ENCODE results near the gene RASL10A. TPM values are rescaled to one million over a fixed set of nuclear protein-coding genes. Genes with fewer than 3 reads are reported as not detected.

The RASL10A gene
- polyA plus RNA-seq, 2 donors, result 0.48 to 1.0 TPM

GRCh38 chr22:29302402-29302680 is 13.2 kb downstream of the RASL10A start:
- 24 to 46% methylated on average over 2 of the region's 2 CpGs for WGBS, 2 donors
- H3K4me1 ChIP-seq (ENCODE audit: control insufficient read depth in 2 of 2, insufficient read depth in 2 of 2, low read length in 1 of 2), result peaks cover 0 to 4% of the 10 kb centered on the region in 2 donors
- H3K36me3 ChIP-seq (ENCODE audit: control insufficient read depth in 2 of 2, insufficient read depth in 2 of 2, low read length in 1 of 2), result peaks cover 5 to 28% of the 10 kb centered on the region in 2 donors
- no peaks in the 10 kb centered on the region for H3K27me3 ChIP-seq (ENCODE audit: control insufficient read depth in 1 of 2, insufficient read depth in 2 of 2, low read length in 2 of 2)
- peak overlapping the region in 1 of 2 donors; percentile 2 for H3K27ac ChIP-seq (ENCODE audit: low read depth in 2 of 2, low read length in 1 of 2)
- no peaks in the 10 kb centered on the region for H3K9me3 ChIP-seq (ENCODE audit: control insufficient read depth in 2 of 2, insufficient read depth in 1 of 2, low read depth in 1 of 2, low read length in 1 of 2)
- H3K4me3 ChIP-seq (ENCODE audit: low read depth in 1 of 2, low read length in 2 of 2), result no peak overlapping the region

- Histone ChIP-seq H3K9me3 (ENCODE audit: control insufficient read depth in 2 of 2, insufficient read depth in 1 of 2, low read depth in 1 of 2, low read length in 1 of 2) (no peaks in the 10 kb centered on the region), H3K27ac (ENCODE audit: low read depth in 2 of 2, low read length in 1 of 2) (peak overlapping the region in 1 of 2 donors; percentile 2), H3K27me3 (ENCODE audit: control insufficient read depth in 1 of 2, insufficient read depth in 2 of 2, low read length in 2 of 2) (no peaks in the 10 kb centered on the region), H3K36me3 (ENCODE audit: control insufficient read depth in 2 of 2, insufficient read depth in 2 of 2, low read length in 1 of 2) (peaks cover 5 to 33% of the 10 kb centered on the region in 2 donors), H3K4me1 (ENCODE audit: control insufficient read depth in 2 of 2, insufficient read depth in 2 of 2, low read length in 1 of 2) (peaks cover 0 to 4% of the 10 kb centered on the region in 2 donors), H3K4me3 (ENCODE audit: low read depth in 1 of 2, low read length in 2 of 2) (no peak overlapping the region)
- 84 to 85% methylated on average over 17 of the region's 17 CpGs for WGBS, 2 donors
Observed at GRCh38 chr22:29301716-29302401, 13.6 kb downstream of the RASL10A start.

GRCh38 chr22:29300807-29301601 is 14.5 kb downstream of the RASL10A start:
- no peaks in the 10 kb centered on the region for H3K27me3 ChIP-seq (ENCODE audit: control insufficient read depth in 1 of 2, insufficient read depth in 2 of 2, low read length in 2 of 2)
- no peak overlapping the region for H3K27ac ChIP-seq (ENCODE audit: low read depth in 2 of 2, low read length in 1 of 2)
- no peaks in the 10 kb centered on the region for H3K9me3 ChIP-seq (ENCODE audit: control insufficient read depth in 2 of 2, insufficient read depth in 1 of 2, low read depth in 1 of 2, low read length in 1 of 2)
- peaks cover 0 to 4% of the 10 kb centered on the region in 2 donors for H3K4me1 ChIP-seq (ENCODE audit: control insufficient read depth in 2 of 2, insufficient read depth in 2 of 2, low read length in 1 of 2)
- H3K4me3 ChIP-seq (ENCODE audit: low read depth in 1 of 2, low read length in 2 of 2), result no peak overlapping the region
- peaks cover 14 to 41% of the 10 kb centered on the region in 2 donors for H3K36me3 ChIP-seq (ENCODE audit: control insufficient read depth in 2 of 2, insufficient read depth in 2 of 2, low read length in 1 of 2)
- 66 to 67% methylated on average over 10 of the region's 10 CpGs for WGBS, 2 donors

GRCh38 chr22:29300467-29300806 is 15.1 kb downstream of the RASL10A start:
- WGBS, 2 donors, result 62 to 79% methylated on average over 4 of the region's 4 CpGs
- Histone ChIP-seq H3K27ac (ENCODE audit: low read depth in 2 of 2, low read length in 1 of 2) (no peak overlapping the region), H3K36me3 (ENCODE audit: control insufficient read depth in 2 of 2, insufficient read depth in 2 of 2, low read length in 1 of 2) (peaks cover 16 to 41% of the 10 kb centered on the region in 2 donors)

GRCh38 chr22:29299136-29299900 is 16.2 kb downstream of the RASL10A start:
- no peaks in the 10 kb centered on the region for H3K9me3 ChIP-seq (ENCODE audit: control insufficient read depth in 2 of 2, insufficient read depth in 1 of 2, low read depth in 1 of 2, low read length in 1 of 2)
- 84 to 89% methylated on average over 19 of the region's 19 CpGs for WGBS, 2 donors

More at GRCh38 chr22:29300467-29300806, 15.1 kb downstream of the RASL10A start:
- no peak overlapping the region for H3K4me3 ChIP-seq (ENCODE audit: low read depth in 1 of 2, low read length in 2 of 2)
- H3K9me3 ChIP-seq (ENCODE audit: control insufficient read depth in 2 of 2, insufficient read depth in 1 of 2, low read depth in 1 of 2, low read length in 1 of 2), result no peaks in the 10 kb centered on the region
- no peaks in the 10 kb centered on the region for H3K27me3 ChIP-seq (ENCODE audit: control insufficient read depth in 1 of 2, insufficient read depth in 2 of 2, low read length in 2 of 2)
- peaks cover 0 to 4% of the 10 kb centered on the region in 2 donors for H3K4me1 ChIP-seq (ENCODE audit: control insufficient read depth in 2 of 2, insufficient read depth in 2 of 2, low read length in 1 of 2)

GRCh38 chr22:29298641-29299040 is 16.9 kb downstream of the RASL10A start:
- no peaks in the 10 kb centered on the region for H3K9me3 ChIP-seq (ENCODE audit: control insufficient read depth in 2 of 2, insufficient read depth in 1 of 2, low read depth in 1 of 2, low read length in 1 of 2)
- H3K4me1 ChIP-seq (ENCODE audit: control insufficient read depth in 2 of 2, insufficient read depth in 2 of 2, low read length in 1 of 2), result peaks cover 0 to 4% of the 10 kb centered on the region in 2 donors
- no peak overlapping the region for H3K27ac ChIP-seq (ENCODE audit: low read depth in 2 of 2, low read length in 1 of 2)
- H3K27me3 ChIP-seq (ENCODE audit: control insufficient read depth in 1 of 2, insufficient read depth in 2 of 2, low read length in 2 of 2), result no peaks in the 10 kb centered on the region
- H3K36me3 ChIP-seq (ENCODE audit: control insufficient read depth in 2 of 2, insufficient read depth in 2 of 2, low read length in 1 of 2), result peaks cover 16 to 44% of the 10 kb centered on the region in 2 donors
- no peak overlapping the region for H3K4me3 ChIP-seq (ENCODE audit: low read depth in 1 of 2, low read length in 2 of 2)
- 74 to 83% methylated on average over 8 of the region's 8 CpGs for WGBS, 2 donors

More at GRCh38 chr22:29299136-29299900, 16.2 kb downstream of the RASL10A start:
- Histone ChIP-seq H3K36me3 (ENCODE audit: control insufficient read depth in 2 of 2, insufficient read depth in 2 of 2, low read length in 1 of 2) (peaks cover 16 to 41% of the 10 kb centered on the region in 2 donors), H3K4me1 (ENCODE audit: control insufficient read depth in 2 of 2, insufficient read depth in 2 of 2, low read length in 1 of 2) (peaks cover 0 to 4% of the 10 kb centered on the region in 2 donors), H3K4me3 (ENCODE audit: low read depth in 1 of 2, low read length in 2 of 2) (no peak overlapping the region), H3K27me3 (ENCODE audit: control insufficient read depth in 1 of 2, insufficient read depth in 2 of 2, low read length in 2 of 2) (no peaks in the 10 kb centered on the region), H3K27ac (ENCODE audit: low read depth in 2 of 2, low read length in 1 of 2) (no peak overlapping the region)

- Histone ChIP-seq H3K4me3 (ENCODE audit: low read depth in 1 of 2, low read length in 2 of 2) (no peak overlapping the region), H3K4me1 (ENCODE audit: control insufficient read depth in 2 of 2, insufficient read depth in 2 of 2, low read length in 1 of 2) (no peaks in the 10 kb centered on the region), H3K27ac (ENCODE audit: low read depth in 2 of 2, low read length in 1 of 2) (no peak overlapping the region), H3K36me3 (ENCODE audit: control insufficient read depth in 2 of 2, insufficient read depth in 2 of 2, low read length in 1 of 2) (peaks cover 26 to 29% of the 10 kb centered on the region in 2 donors), H3K27me3 (ENCODE audit: control insufficient read depth in 1 of 2, insufficient read depth in 2 of 2, low read length in 2 of 2) (no peaks in the 10 kb centered on the region), H3K9me3 (ENCODE audit: control insufficient read depth in 2 of 2, insufficient read depth in 1 of 2, low read depth in 1 of 2, low read length in 1 of 2) (no peaks in the 10 kb centered on the region)
Observed at GRCh38 chr22:29292379-29292778, 23.1 kb downstream of the RASL10A start.

- Histone ChIP-seq H3K36me3 (ENCODE audit: control insufficient read depth in 2 of 2, insufficient read depth in 2 of 2, low read length in 1 of 2) (peaks cover 22 to 26% of the 10 kb centered on the region in 2 donors), H3K27me3 (ENCODE audit: control insufficient read depth in 1 of 2, insufficient read depth in 2 of 2, low read length in 2 of 2) (no peaks in the 10 kb centered on the region), H3K27ac (ENCODE audit: low read depth in 2 of 2, low read length in 1 of 2) (no peak overlapping the region), H3K4me3 (ENCODE audit: low read depth in 1 of 2, low read length in 2 of 2) (no peak overlapping the region), H3K9me3 (ENCODE audit: control insufficient read depth in 2 of 2, insufficient read depth in 1 of 2, low read depth in 1 of 2, low read length in 1 of 2) (no peaks in the 10 kb centered on the region), H3K4me1 (ENCODE audit: control insufficient read depth in 2 of 2, insufficient read depth in 2 of 2, low read length in 1 of 2) (no peaks in the 10 kb centered on the region)
- 70 to 75% methylated on average over 7 of the region's 7 CpGs for WGBS, 2 donors
Observed at GRCh38 chr22:29291215-29291614, 24.3 kb downstream of the RASL10A start.

GRCh38 chr22:29290061-29290460 is 25.4 kb downstream of the RASL10A start:
- Histone ChIP-seq H3K9me3 (ENCODE audit: control insufficient read depth in 2 of 2, insufficient read depth in 1 of 2, low read depth in 1 of 2, low read length in 1 of 2) (no peaks in the 10 kb centered on the region), H3K27me3 (ENCODE audit: control insufficient read depth in 1 of 2, insufficient read depth in 2 of 2, low read length in 2 of 2) (no peaks in the 10 kb centered on the region), H3K4me1 (ENCODE audit: control insufficient read depth in 2 of 2, insufficient read depth in 2 of 2, low read length in 1 of 2) (no peaks in the 10 kb centered on the region), H3K27ac (ENCODE audit: low read depth in 2 of 2, low read length in 1 of 2) (no peak overlapping the region), H3K36me3 (ENCODE audit: control insufficient read depth in 2 of 2, insufficient read depth in 2 of 2, low read length in 1 of 2) (peaks cover 20 to 21% of the 10 kb centered on the region in 2 donors), H3K4me3 (ENCODE audit: low read depth in 1 of 2, low read length in 2 of 2) (no peak overlapping the region)
- 61 to 67% methylated on average over 5 of the region's 5 CpGs for WGBS, 2 donors
